Epithelial cell of proximal tubule (primary cell): ENCODE measurements around the gene SLC7A5. TPM values are rescaled to one million over a fixed set of nuclear protein-coding genes. Genes with fewer than 3 reads are reported as not detected.

Experiments
- DNase-seq: peaks from one replicate; pipeline ENCODE4 v3.0.0-alpha.2; 2011; ENCODE audit warnings: low read depth
- H3K4me3 ChIP-seq: 2 replicates; pipeline ENCODE4 v1.5.1; 2011; ENCODE audit warnings: low read depth, mild to moderate bottlenecking, low read length
- CTCF ChIP-seq: conservative IDR thresholded peaks from 2 replicates; pipeline ENCODE4 v1.5.1; 2012; ENCODE audit warnings: low read depth, mild to moderate bottlenecking, low read length
- total RNA-seq: library from RNA; depleted of rRNA; stranded (reverse); fragments of >200 nt; gene quantifications from 2 replicates; pipeline ENCODE4 v1.2.3, GENCODE V29; 2015

SLC7A5 gene
- total RNA-seq, 1 donor from 2014 or later, result 55.1 TPM

GRCh38 chr16:87844120-87844733 is 25.1 kb downstream of the SLC7A5 start:
- no peak for TF ChIP-seq CTCF
- H3K4me3 ChIP-seq, result no peak overlapping the region
- DNase-seq, result no peak

- no peak for TF ChIP-seq CTCF
- DNase-seq, result no peak
- no peak overlapping the region for H3K4me3 ChIP-seq
These were observed 25.6 kb downstream of the SLC7A5 start for GRCh38 chr16:87843678-87844105.

GRCh38 chr16:87842209-87842869 is 27.0 kb downstream of the SLC7A5 start:
- DNase-seq, result no peak
- no peak overlapping the region for H3K4me3 ChIP-seq
- TF ChIP-seq CTCF, result no peak

- no peak overlapping the region for H3K4me3 ChIP-seq
- no peak for DNase-seq
These were observed 27.7 kb downstream of the SLC7A5 start for GRCh38 chr16:87841340-87842208.

GRCh38 chr16:87840271-87840978 is 28.9 kb downstream of the SLC7A5 start:
- H3K4me3 ChIP-seq, result no peak overlapping the region
- no peak for DNase-seq
- no peak for TF ChIP-seq CTCF

More at GRCh38 chr16:87841340-87842208, 27.7 kb downstream of the SLC7A5 start:
- TF ChIP-seq CTCF, result no peak

- no peak for TF ChIP-seq CTCF
These were observed 29.6 kb downstream of the SLC7A5 start for GRCh38 chr16:87839542-87840270.

More at GRCh38 chr16:87839542-87840270, 29.6 kb downstream of the SLC7A5 start:
- no peak overlapping the region for H3K4me3 ChIP-seq
- no peak for DNase-seq
